ENCODE measurements around the gene CBX2.

DNA sequence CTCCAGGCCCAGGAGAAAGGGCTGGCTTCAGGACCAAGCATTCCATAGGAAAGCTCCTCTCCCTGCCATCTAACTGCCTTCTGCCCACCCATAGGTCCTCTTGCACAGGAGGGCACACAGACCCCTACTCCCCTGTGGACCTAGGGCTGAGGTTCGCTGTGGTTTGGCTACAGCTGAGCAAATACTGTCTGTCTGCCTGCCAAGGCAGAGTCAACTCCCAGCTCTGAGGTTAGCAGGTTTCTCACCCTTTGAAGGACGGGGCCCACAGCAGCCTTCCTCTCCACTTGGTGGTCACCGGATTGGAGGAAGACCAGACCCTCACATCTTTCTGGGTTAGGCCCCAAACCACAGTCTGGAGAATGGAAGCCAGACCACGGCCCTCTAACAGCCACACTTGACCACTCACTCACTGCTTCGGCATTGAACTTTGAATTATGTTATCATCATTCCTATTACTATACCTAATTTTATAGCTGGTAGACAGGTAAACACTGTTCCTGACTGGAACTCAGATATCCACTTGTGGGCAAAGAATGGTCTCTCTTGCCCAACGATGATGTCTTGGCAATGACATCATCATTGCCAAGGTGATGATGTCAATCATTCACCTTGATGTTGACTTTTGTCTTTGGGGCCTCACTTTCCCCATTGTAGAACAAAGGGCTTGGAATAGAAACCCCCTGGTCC is 47.1 kb downstream of the CBX2 start:
- TF ChIP-seq EZH2 (IDR thresholded peaks at IDR 0.05) (no peak), FOXP2 (optimal IDR thresholded peaks at IDR 0.05; ENCODE audit: control extremely low read depth, extremely low read length, insufficient read depth) (no peak)
